ENCODE measurements around the gene LRRC8C.

LRRC8C gene

GRCh38 chr1:89600451-89601224 is 32.3 kb upstream of the LRRC8C start:
- ChIA-PET CTCF (interaction anchor here (0.8 to 8.7 kb wide), 14 partner anchors 8 to 163 kb away, joined by 3 to 52 read pairs (median 4); no protein-coding TSS in a partner anchor), POLR2A (no interaction called here)
- TF ChIP-seq CTCF (IDR thresholded peaks at IDR 0.05; ENCODE audit: control extremely low read depth, extremely low read depth, low read depth, missing control alignments), result no peak

GRCh38 chr1:89602871-89603404 is 30.0 kb upstream of the LRRC8C start:
- TF ChIP-seq CTCF (IDR thresholded peaks at IDR 0.05; ENCODE audit: control extremely low read depth, extremely low read depth, low read depth, missing control alignments), result no peak
- CTCF ChIA-PET, result interaction anchor here (1.4 to 3.2 kb wide), 7 partner anchors 8 to 160 kb away, joined by 3 to 20 read pairs (median 9); no protein-coding TSS in a partner anchor
- no peak for DNase-seq (ENCODE audit: extremely low spot score)
- POLR2A ChIA-PET, result no interaction called here

More at GRCh38 chr1:89600451-89601224, 32.3 kb upstream of the LRRC8C start:
- no peak for DNase-seq (ENCODE audit: extremely low spot score)

GRCh38 chr1:89603651-89604413 is 29.1 kb upstream of the LRRC8C start:
- ChIA-PET CTCF (interaction anchor here (0.9 to 2.9 kb wide), 10 partner anchors 13 to 604 kb away, joined by 3 to 20 read pairs (median 6); no protein-coding TSS in a partner anchor), POLR2A (no interaction called here)
- TF ChIP-seq CTCF (IDR thresholded peaks at IDR 0.05; ENCODE audit: control extremely low read depth, extremely low read depth, low read depth, missing control alignments), result no peak
- no peak for DNase-seq (ENCODE audit: extremely low spot score)

- no peak for TF ChIP-seq CTCF (IDR thresholded peaks at IDR 0.05; ENCODE audit: control extremely low read depth, extremely low read depth, low read depth, missing control alignments)
- no peak for DNase-seq (ENCODE audit: extremely low spot score)
- CTCF ChIA-PET, result interaction anchor here (0.9 to 2.9 kb wide), 10 partner anchors 14 to 605 kb away, joined by 3 to 20 read pairs (median 4); no protein-coding TSS in a partner anchor
- POLR2A ChIA-PET, result no interaction called here
Observed at GRCh38 chr1:89604414-89604735, 28.5 kb upstream of the LRRC8C start.

- POLR2A ChIA-PET, result no interaction called here
- TF ChIP-seq CTCF (IDR thresholded peaks at IDR 0.05; ENCODE audit: control extremely low read depth, extremely low read depth, low read depth, missing control alignments), result no peak
- no peak for DNase-seq (ENCODE audit: extremely low spot score)
- CTCF ChIA-PET, result interaction anchor here (0.8 to 8.1 kb wide), 7 partner anchors 9 to 158 kb away, joined by 3 to 52 read pairs (median 4); no protein-coding TSS in a partner anchor
Observed at GRCh38 chr1:89605692-89606091, 27.2 kb upstream of the LRRC8C start.

- ChIA-PET CTCF (interaction anchor here (0.8 to 8.1 kb wide), 6 partner anchors 8 to 157 kb away, joined by 3 to 52 read pairs (median 3); no protein-coding TSS in a partner anchor), POLR2A (no interaction called here)
- TF ChIP-seq CTCF (IDR thresholded peaks at IDR 0.05; ENCODE audit: control extremely low read depth, extremely low read depth, low read depth, missing control alignments), result no peak
- DNase-seq (ENCODE audit: extremely low spot score), result no peak
Observed at GRCh38 chr1:89606227-89606980, 26.5 kb upstream of the LRRC8C start.

All from GM10248 (cell line).